ENCODE results near the gene EREG.
A peak's percentile ranks its signal among the peaks of the same experiment; 100 is the strongest.

The EREG gene

DNA sequence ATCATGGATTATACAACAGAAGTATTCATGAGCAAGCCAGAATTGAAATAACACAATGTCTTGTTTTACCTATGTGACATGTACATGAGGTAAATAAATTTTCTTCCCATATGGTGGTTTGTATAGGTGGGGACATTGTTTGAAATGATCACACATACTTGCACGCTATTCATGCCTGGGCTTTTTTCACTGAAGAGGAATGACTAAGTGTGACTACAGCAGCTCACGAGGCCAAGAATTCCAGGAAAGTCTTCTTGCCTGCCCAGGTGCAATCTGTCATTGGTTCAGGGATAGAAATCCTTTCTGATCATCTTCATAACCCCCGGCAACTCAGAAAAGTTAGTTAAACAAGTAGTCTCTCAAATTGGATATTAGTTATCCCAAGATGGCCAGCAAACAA, 43.7 kb downstream of the EREG start:
- DNase-seq (ENCODE audit: low read depth), result peak; percentile 48
- H3K4me3 ChIP-seq (replicated peaks; ENCODE audit: low read depth, low read length), result no peak overlapping the region
- TF ChIP-seq, protein P1, sequence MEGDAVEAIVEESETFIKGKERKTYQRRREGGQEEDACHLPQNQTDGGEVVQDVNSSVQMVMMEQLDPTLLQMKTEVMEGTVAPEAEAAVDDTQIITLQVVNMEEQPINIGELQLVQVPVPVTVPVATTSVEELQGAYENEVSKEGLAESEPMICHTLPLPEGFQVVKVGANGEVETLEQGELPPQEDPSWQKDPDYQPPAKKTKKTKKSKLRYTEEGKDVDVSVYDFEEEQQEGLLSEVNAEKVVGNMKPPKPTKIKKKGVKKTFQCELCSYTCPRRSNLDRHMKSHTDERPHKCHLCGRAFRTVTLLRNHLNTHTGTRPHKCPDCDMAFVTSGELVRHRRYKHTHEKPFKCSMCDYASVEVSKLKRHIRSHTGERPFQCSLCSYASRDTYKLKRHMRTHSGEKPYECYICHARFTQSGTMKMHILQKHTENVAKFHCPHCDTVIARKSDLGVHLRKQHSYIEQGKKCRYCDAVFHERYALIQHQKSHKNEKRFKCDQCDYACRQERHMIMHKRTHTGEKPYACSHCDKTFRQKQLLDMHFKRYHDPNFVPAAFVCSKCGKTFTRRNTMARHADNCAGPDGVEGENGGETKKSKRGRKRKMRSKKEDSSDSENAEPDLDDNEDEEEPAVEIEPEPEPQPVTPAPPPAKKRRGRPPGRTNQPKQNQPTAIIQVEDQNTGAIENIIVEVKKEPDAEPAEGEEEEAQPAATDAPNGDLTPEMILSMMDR (IDR thresholded peaks at IDR 0.05; ENCODE audit: low read length, missing control alignments), result no peak

DNA sequence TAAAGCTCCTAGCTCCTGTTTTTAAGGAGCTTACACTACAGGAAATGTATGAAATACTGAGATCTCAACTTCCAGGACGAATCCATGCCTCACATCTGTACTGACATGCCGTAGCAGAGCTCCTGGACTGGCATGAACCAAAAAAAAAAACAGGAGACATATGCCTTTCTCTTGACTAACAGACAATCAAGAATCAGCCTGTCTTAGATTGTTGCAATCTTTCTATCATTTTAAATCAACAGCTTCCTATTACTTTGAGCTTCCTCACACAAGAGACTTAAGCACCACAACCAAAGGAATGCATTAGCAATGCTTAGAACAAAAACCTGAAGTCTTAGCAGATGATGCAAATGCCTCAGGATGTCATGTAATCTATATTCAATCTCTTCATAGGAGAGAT, 45.3 kb downstream of the EREG start:
- DNase-seq (ENCODE audit: low read depth), result no peak
- no peak overlapping the region for H3K4me3 ChIP-seq (replicated peaks; ENCODE audit: low read depth, low read length)
- TF ChIP-seq, protein P1 (IDR thresholded peaks at IDR 0.05; ENCODE audit: low read length, missing control alignments), result no peak

DNA sequence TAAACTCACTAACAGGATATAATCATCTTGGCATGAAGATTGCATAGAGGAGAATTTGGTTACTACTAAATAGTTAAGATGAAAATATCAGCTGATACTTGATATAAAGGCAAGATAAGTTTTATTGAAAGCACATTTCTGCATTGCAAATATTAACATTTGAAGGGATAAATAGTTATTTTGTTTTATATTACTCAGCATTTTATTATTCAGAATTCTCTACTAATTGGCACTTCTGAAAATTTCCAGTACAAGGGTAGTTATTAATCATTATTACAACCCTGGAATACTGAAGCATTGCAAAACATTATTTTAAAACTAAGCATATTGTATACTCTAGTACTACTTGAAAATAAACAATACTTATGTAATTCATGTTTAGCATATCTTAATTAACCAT, 47.3 kb downstream of the EREG start:
- TF ChIP-seq, protein P1 (IDR thresholded peaks at IDR 0.05; ENCODE audit: low read length, missing control alignments), result no peak
- DNase-seq (ENCODE audit: low read depth), result no peak
- no peak overlapping the region for H3K4me3 ChIP-seq (replicated peaks; ENCODE audit: low read depth, low read length)

DNA sequence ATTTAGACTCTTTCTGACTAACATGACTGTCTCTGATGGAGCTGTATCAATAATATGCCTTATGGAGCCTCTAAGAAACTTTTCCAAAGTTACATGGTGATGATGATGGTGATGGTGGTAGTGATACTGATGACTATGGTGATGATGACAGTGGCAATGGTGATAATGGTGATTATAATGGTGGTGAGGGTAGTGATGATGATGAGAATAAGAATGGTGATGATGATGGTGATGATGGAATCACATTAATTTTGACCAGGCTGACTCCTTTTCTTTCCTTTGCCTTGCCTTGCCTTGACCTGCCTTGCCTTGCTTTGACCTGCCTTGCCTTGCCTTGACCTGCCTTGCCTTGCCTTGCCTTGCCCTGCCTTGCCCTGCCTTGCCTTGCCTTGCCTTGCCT, 48.3 kb downstream of the EREG start:
- H3K4me3 ChIP-seq (replicated peaks; ENCODE audit: low read depth, low read length), result no peak overlapping the region
- DNase-seq (ENCODE audit: low read depth), result no peak
- TF ChIP-seq, protein P1 (IDR thresholded peaks at IDR 0.05; ENCODE audit: low read length, missing control alignments), result no peak

DNA sequence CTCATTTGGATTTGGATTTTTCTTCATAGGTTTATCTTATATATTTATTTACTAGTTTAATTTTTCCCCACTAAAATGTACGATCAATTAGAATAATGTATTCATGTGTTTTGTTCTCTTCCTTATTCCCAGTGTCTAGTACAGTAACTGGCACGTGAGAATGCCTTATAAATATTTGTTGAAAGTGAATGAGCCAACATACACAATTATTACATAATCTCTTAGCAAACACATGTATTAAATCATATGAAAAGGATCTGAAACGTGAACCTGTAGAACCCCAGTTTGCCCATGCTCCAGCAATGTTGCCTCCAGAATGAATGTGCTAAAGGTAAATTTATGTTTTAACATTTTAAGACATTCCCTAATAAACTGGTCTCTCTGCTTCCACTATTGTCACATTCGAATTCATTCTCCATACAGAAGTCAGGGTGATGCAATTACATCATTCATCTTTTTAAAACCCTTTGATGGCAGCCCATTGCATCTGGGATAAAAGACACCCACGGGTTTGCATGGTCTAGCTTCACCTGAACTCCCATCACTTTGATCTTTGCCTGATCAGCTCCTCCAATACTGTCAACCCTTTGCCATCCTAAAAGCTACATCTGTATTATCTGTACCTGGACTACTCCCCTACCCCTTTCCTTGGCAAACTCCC, 49.3 kb downstream of the EREG start:
- no peak overlapping the region for H3K4me3 ChIP-seq (replicated peaks; ENCODE audit: low read depth, low read length)
- no peak for DNase-seq (ENCODE audit: low read depth)
- TF ChIP-seq, protein P1 (IDR thresholded peaks at IDR 0.05; ENCODE audit: low read length, missing control alignments), result no peak

DNA sequence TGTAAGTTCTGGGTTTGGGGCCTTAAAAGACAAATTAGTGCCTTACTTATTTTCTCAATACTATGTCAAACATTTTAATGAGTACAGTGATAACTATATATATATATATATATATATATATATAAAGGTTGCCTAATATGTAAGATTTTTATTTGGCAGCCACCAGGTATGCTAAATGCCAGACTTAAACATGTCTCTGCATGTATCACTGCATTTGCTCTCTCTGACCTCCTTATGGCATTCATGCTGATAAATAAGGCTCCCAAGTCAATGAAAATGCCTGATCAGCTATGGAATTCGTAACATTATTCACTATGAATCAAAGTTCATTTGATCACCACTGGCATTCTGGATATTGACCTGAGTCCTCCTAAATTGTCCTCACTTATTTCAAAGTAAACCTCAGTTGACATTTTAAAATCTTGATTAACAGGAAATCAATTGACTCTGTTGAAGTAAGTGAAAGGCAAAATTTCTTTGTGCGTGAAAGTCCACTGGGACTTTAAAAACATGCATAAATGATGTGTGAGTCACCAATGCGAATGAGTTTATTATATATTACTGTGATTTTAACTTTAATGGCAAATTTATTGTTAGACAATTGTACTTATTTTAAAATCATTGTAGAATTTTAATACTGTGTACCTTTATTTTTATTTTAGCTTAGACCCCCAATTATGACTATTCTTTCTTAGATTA, 50.8 kb downstream of the EREG start:
- no peak overlapping the region for H3K4me3 ChIP-seq (replicated peaks; ENCODE audit: low read depth, low read length)
- TF ChIP-seq, protein P1 (IDR thresholded peaks at IDR 0.05; ENCODE audit: low read length, missing control alignments), result no peak
- DNase-seq (ENCODE audit: low read depth), result no peak

All from fibroblast of pulmonary artery (primary cell).